GM12872 (cell line): ENCODE results near the gene FRG1.

Experiments used
- CTCF ChIP-seq: IDR thresholded peaks from 3 replicates; pipeline ENCODE4 v1.5.1; 2011; ENCODE audit warnings: low read depth, mild to moderate bottlenecking, low read length, moderate library complexity; ENCODE audit not compliant: insufficient read depth

The FRG1 gene

DNA sequence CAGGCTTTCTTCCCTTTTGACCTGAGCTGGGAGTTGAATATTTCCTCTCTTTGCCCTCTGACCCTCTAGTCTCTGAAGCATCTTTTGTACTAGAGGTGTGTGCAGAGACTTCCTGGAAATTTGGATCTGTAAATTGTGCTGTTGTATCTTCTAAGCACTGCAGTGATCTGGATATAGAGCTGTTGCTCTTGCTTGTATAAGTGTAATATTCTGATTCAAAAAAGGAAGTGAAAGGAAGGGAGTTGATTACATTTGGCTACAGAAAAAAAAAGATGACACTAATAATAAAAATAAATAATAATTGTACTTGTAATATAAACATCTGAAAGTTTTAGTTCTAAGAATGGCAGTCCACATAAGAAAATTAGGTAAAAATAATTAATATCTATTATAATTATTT, 33.0 kb downstream of the FRG1 start:
- TF ChIP-seq CTCF: no peak

DNA sequence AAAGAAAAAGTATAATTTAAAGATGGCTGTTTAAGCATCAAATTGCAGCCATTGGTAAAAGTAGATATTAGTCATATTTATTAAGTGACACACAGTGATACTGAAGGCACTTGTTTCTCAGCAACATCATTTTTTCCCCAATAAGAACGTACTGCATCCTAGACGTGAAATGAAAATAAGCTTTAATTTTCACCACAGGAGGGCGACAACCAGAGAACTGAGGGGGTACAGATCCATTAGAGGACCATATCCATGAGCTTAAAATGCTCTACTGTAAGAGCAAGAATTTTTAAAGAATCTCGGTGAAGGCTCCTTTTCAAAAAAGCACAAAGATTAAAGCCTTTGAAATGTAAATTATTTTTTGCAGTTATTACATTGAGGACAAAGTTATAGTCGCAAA, 33.4 kb downstream of the FRG1 start:
- 0 out of 3 replicates have a peak, but pooled peaks have one; percentile 22 for TF ChIP-seq CTCF

- TF ChIP-seq CTCF: no peak
Observed at GRCh38 chr4:189979196-189980047, 38.8 kb downstream of the FRG1 start.

DNA sequence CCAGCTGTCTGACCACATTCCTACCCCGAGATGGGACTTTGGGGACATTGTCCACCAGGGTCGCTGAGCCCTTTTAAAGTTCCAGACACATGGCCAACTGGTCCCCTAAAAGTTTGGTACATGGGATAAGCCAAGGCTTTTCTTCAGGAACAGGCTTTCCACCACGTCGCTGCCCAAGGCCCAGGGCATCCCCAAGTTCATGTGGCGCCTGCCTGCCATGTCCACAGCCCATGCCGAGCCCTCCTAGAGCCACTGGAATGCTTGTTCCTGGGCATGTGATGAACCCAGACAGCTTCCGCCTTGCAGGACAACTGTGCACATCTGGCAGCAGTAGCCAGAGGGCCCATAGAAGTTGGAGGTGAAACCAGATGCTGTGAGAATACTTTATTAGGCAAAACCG, 41.3 kb downstream of the FRG1 start:
- TF ChIP-seq CTCF: no peak

GRCh38 chr4:189988877-189989431, 48.3 kb downstream of the FRG1 start:
- no peak for TF ChIP-seq CTCF
